ENCODE measurements around the gene SLC25A44. TPM values are rescaled to one million over a fixed set of nuclear protein-coding genes. Genes with fewer than 3 reads are reported as not detected.

Gene SLC25A44
- total RNA-seq, 1 donor from 2014 or later = 26.4 TPM

- ATAC-seq (ENCODE audit: low read depth) (no peak), DNase-seq (no peak)
- intact Hi-C loops (cut with micrococcal nuclease) = loop anchor here (1.0 kb wide), 3 partner anchors 46 to 172 kb away; no protein-coding TSS in a partner anchor
- Mint-ChIP-seq H3K27me3 (peaks cover 6% of the 10 kb centered on the region), H3K36me3 (ENCODE audit: low read depth) (no peaks in the 10 kb centered on the region), H3K4me3 (no peak overlapping the region), H3K27ac (peak overlapping the region; percentile 71), H3K4me1 (peaks cover 55% of the 10 kb centered on the region), H3K9me3 (no peaks in the 10 kb centered on the region)
- POLR2A ChIA-PET = interaction anchor here (0.6 to 6.8 kb wide), 8 partner anchors 9 to 80 kb away, joined by 3 to 71 read pairs (median 4); partner anchors contain the start of genes PMF1 and SLC25A44
- CTCF ChIA-PET = interaction anchor here (0.8 to 13.6 kb wide), 4 partner anchors 47 to 80 kb away, joined by 3 to 215 read pairs (median 10); partner anchors contain the start of genes PMF1 and SLC25A44
- no peak for TF ChIP-seq CTCF (IDR thresholded peaks at IDR 0.05)
Observed at GRCh38 chr1:156146769-156147405, 47.0 kb upstream of the SLC25A44 start.

- no peak for TF ChIP-seq CTCF (IDR thresholded peaks at IDR 0.05)
- no peaks in the 10 kb centered on the region for H3K36me3 Mint-ChIP-seq (ENCODE audit: low read depth)
- ChIA-PET CTCF (interaction anchor here (1.2 to 13.6 kb wide), 5 partner anchors 17 to 79 kb away, joined by 3 to 215 read pairs (median 5); partner anchors contain the start of gene SLC25A44), POLR2A (interaction anchor here (0.6 to 6.8 kb wide), 9 partner anchors 17 to 309 kb away, joined by 3 to 71 read pairs (median 5); partner anchors contain the start of genes PMF1 and SLC25A44)
- no peaks in the 10 kb centered on the region for H3K9me3 Mint-ChIP-seq
- intact Hi-C loops (cut with micrococcal nuclease) = no loop called here
- peaks cover 6% of the 10 kb centered on the region for H3K27me3 Mint-ChIP-seq
- H3K27ac Mint-ChIP-seq = peak overlapping the region; percentile 88
- peaks cover 66% of the 10 kb centered on the region for H3K4me1 Mint-ChIP-seq
- peak; percentile 59 for ATAC-seq (ENCODE audit: low read depth)
- DNase-seq = no peak
- H3K4me3 Mint-ChIP-seq = peak overlapping the region; percentile 54
Observed at GRCh38 chr1:156148216-156148615, 45.7 kb upstream of the SLC25A44 start.

GRCh38 chr1:156149374-156150332, 44.3 kb upstream of the SLC25A44 start:
- ChIA-PET CTCF (interaction anchor here (1.0 to 13.6 kb wide), 6 partner anchors 19 to 77 kb away, joined by 3 to 215 read pairs (median 4); partner anchors contain the start of gene PMF1), POLR2A (interaction anchor here (0.7 to 6.8 kb wide), 8 partner anchors 11 to 77 kb away, joined by 3 to 71 read pairs (median 14); partner anchors contain the start of genes PMF1 and SLC25A44)
- no peak for TF ChIP-seq CTCF (IDR thresholded peaks at IDR 0.05)
- no peaks in the 10 kb centered on the region for H3K36me3 Mint-ChIP-seq (ENCODE audit: low read depth)
- H3K4me1 Mint-ChIP-seq = peaks cover 80% of the 10 kb centered on the region
- H3K9me3 Mint-ChIP-seq = no peaks in the 10 kb centered on the region
- peak overlapping the region; percentile 70 for H3K4me3 Mint-ChIP-seq
- DNase-seq (no peak), ATAC-seq (ENCODE audit: low read depth) (peak; percentile 19)
- peaks cover 4% of the 10 kb centered on the region for H3K27me3 Mint-ChIP-seq
- peak overlapping the region; percentile 61 for H3K27ac Mint-ChIP-seq
- intact Hi-C loops (cut with micrococcal nuclease) = no loop called here

GRCh38 chr1:156150333-156151011, 43.4 kb upstream of the SLC25A44 start:
- CTCF ChIA-PET = interaction anchor here (1.2 to 13.6 kb wide), 4 partner anchors 10 to 76 kb away, joined by 3 to 215 read pairs (median 5); no protein-coding TSS in a partner anchor
- Mint-ChIP-seq H3K36me3 (ENCODE audit: low read depth) (no peaks in the 10 kb centered on the region), H3K4me3 (peak overlapping the region; percentile 24), H3K4me1 (peaks cover 88% of the 10 kb centered on the region), H3K9me3 (no peaks in the 10 kb centered on the region), H3K27ac (peak overlapping the region; percentile 38), H3K27me3 (peaks cover 2% of the 10 kb centered on the region)
- TF ChIP-seq CTCF (IDR thresholded peaks at IDR 0.05) = no peak
- POLR2A ChIA-PET = interaction anchor here (1.6 to 6.8 kb wide), 4 partner anchors 10 to 76 kb away, joined by 5 to 71 read pairs (median 37); partner anchors contain the start of genes PMF1 and SLC25A44
- no peak for ATAC-seq (ENCODE audit: low read depth)
- no peak for DNase-seq
- intact Hi-C loops (cut with micrococcal nuclease) = loop anchor here (1.0 kb wide), 1 partner anchor 10 kb away; no protein-coding TSS in a partner anchor
